Coronary artery (tissue), 2 donors: Measurements from ENCODE around the gene STRIP1.

ENCODE experiments used
- DNase-seq: peaks from one replicate; pipeline ENCODE4 v3.0.0-alpha.2; 2017; ENCODE audit warnings: low spot score
- H3K27ac ChIP-seq, 2 donors: fragments of 200-600 bp; sonication (generic); one replicate each; pipeline ENCODE4 v1.5.1; 2016 to 2019
- H3K4me3 ChIP-seq: fragments of 200-600 bp; sonication (generic); 2 replicates; pipeline ENCODE4 v1.5.1; 2016; ENCODE audit warnings: mild to moderate bottlenecking, moderate library complexity
- CTCF ChIP-seq: fragments of 200-600 bp; sonication (generic); IDR thresholded peaks from one replicate; pipeline ENCODE4 v1.5.1; 2019; ENCODE audit warnings: antibody characterized with exemption

The STRIP1 gene

GRCh38 chr1:109991400-109991925, 43.0 kb upstream of the STRIP1 start:
- TF ChIP-seq CTCF, result no peak
- no peak for DNase-seq
- no peak overlapping the region for H3K27ac ChIP-seq
- no peak overlapping the region for H3K4me3 ChIP-seq

- Histone ChIP-seq H3K27ac (no peak overlapping the region), H3K4me3 (no peak overlapping the region)
- DNase-seq, result no peak
- no peak for TF ChIP-seq CTCF
These were observed 40.5 kb upstream of the STRIP1 start for GRCh38 chr1:109993885-109994284.

- H3K4me3 ChIP-seq, result peak overlapping the region; percentile 19
- no peak for DNase-seq
- H3K27ac ChIP-seq, result no peak overlapping the region
- TF ChIP-seq CTCF, result no peak
These were observed 39.8 kb upstream of the STRIP1 start for GRCh38 chr1:109994654-109995053.

- H3K4me3 ChIP-seq, result no peak overlapping the region
- no peak for DNase-seq
- H3K27ac ChIP-seq, result no peak overlapping the region
- TF ChIP-seq CTCF, result no peak
These were observed 38.9 kb upstream of the STRIP1 start for GRCh38 chr1:109995536-109995935.

- no peak for TF ChIP-seq CTCF
- Histone ChIP-seq H3K27ac (no peak overlapping the region), H3K4me3 (no peak overlapping the region)
- DNase-seq, result no peak
These were observed 37.9 kb upstream of the STRIP1 start for GRCh38 chr1:109996476-109996875.

- no peak for TF ChIP-seq CTCF
- no peak for DNase-seq
- Histone ChIP-seq H3K27ac (no peak overlapping the region), H3K4me3 (no peak overlapping the region)
These were observed 37.1 kb upstream of the STRIP1 start for GRCh38 chr1:109997204-109997866.

- TF ChIP-seq CTCF, result no peak
- no peak for DNase-seq
- H3K4me3 ChIP-seq, result no peak overlapping the region
- H3K27ac ChIP-seq, result no peak overlapping the region
These were observed 36.6 kb upstream of the STRIP1 start for GRCh38 chr1:109997867-109998229.
